Spinal cord (tissue), 10 donors: ENCODE data around the gene LYG1. TPM values are rescaled to one million over a fixed set of nuclear protein-coding genes. Genes with fewer than 3 reads are reported as not detected.
"Not testable (repeated sequence)": the region's sequence is repeated elsewhere in the genome, so short reads cannot be mapped to it uniquely, and the experiment has no call there.

Source experiments
- DNase-seq, 6 donors: peaks; one replicate each; pipeline versions ENCODE4 v3.0.0 to v3.0.0-alpha.2; 2013 to 2015; ENCODE audit warnings: low spot score in 6 of 6, low read depth in 4 of 6
- H3K27ac ChIP-seq: one replicate; pipeline ENCODE4 v1.5.1; 2013; ENCODE audit warnings: low read depth, low read length, control low read depth
- H3K27me3 ChIP-seq: one replicate; pipeline ENCODE4 v1.6.1; 2013; ENCODE audit warnings: low read length; ENCODE audit not compliant: control insufficient read depth, insufficient read depth
- H3K36me3 ChIP-seq: one replicate; pipeline ENCODE4 v1.6.1; 2013; ENCODE audit warnings: low read length; ENCODE audit not compliant: control insufficient read depth, insufficient read depth
- H3K4me1 ChIP-seq: one replicate; pipeline ENCODE4 v1.6.1; 2013; ENCODE audit warnings: low read length; ENCODE audit not compliant: control insufficient read depth, insufficient read depth
- H3K4me3 ChIP-seq: one replicate; pipeline ENCODE4 v1.5.1; 2013; ENCODE audit warnings: low read depth, low read length, control low read depth
- H3K9me3 ChIP-seq: one replicate; pipeline ENCODE4 v1.6.1; 2013; ENCODE audit warnings: low read length; ENCODE audit not compliant: control insufficient read depth, insufficient read depth
- WGBS: methylation state at CpG from one replicate; pipeline ENCODE4 v1.1.5; 2013; ENCODE audit warnings: missing lambda C conversion rate; ENCODE audit not compliant: insufficient coverage; 5-methylcytosine and 5-hydroxymethylcytosine counted together
- polyA plus RNA-seq, 2 donors: library from polyadenylated mRNA; unstranded; fragments of 120-200 nt; gene quantifications; one replicate each; pipeline ENCODE4 v1.2.1, GENCODE V29; 2013; ENCODE audit not compliant: insufficient read length in 2 of 2
- total RNA-seq, 2 donors: library from RNA; depleted of rRNA in 1 of 2; stranded (reverse); fragments of 120-200 nt in 1 of 2; fragments of >200 nt in 1 of 2; gene quantifications; one replicate each; pipeline versions ENCODE4 v1.2.3 to v1.2.4, GENCODE V29; 2013 to 2014
- donor health status: healthy.

Gene LYG1
- total and polyA plus RNA-seq, 4 donors: 0.69 to 3.0 (median 1.9) TPM

DNA sequence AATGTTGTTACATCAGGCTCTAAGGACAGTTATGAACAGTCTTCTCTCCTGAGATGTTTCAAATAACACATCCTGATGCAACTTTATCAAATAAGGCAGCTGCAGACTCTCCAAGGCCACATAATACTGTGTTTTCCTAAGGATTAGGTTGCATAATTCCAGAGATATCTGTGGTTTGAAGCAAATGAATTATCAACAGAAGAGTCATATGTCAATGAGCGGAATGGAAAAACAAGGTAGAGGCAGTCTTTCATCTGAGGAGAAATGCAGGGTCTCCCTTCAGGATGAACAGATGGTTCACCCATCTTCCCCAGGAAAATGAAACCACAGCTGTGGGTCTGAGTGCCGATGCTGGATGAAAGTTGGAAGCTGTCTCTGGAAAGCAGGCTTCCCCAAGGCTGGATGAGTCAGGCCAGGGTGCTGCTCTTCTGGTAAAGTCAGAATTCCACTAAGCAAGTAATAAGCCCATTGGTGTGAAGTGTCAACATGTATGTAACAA is 22.2 kb downstream of the LYG1 start:
- Histone ChIP-seq H3K36me3 (peaks cover 2% of the 10 kb centered on the region), H3K27ac (no peak overlapping the region), H3K9me3 (no peaks in the 10 kb centered on the region), H3K4me3 (no peak overlapping the region), H3K4me1 (no peaks in the 10 kb centered on the region), H3K27me3 (no peaks in the 10 kb centered on the region)
- WGBS: 88% methylated on average over 1 of the region's 2 CpGs
- no peak for DNase-seq

DNA sequence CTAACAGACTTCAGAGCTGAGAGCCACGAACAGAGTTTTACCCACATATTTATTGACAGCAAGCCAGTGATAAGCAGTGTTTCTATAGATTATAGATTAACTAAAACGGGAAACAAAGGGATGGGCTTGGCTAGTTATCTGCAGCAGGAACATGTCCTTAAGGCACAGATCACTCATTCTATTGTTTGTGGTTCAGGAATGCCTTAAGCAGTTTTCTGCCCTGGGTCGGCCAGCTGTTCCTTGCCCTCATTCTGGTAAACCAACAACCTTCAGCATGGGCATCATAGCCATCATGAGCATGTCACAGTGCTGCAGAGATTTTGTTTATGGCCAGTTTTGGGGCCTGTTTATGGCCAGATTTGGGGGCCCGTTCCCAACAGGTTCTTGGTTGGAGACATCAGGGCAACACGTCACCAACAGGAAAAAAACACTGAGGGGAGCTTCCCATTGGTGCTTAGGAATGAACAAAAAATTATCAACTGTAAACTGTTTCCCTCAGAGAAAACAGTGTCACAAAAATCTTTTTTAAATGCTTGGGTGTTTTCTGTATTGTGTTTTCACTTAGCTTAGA is 22.7 kb downstream of the LYG1 start:
- H3K9me3 ChIP-seq, DNase-seq, H3K27ac ChIP-seq, H3K27me3 ChIP-seq, H3K4me3 ChIP-seq, H3K4me1 ChIP-seq, H3K36me3 ChIP-seq: not testable (repeated sequence)
- WGBS: 100% methylated on average over 1 of the region's 5 CpGs

DNA sequence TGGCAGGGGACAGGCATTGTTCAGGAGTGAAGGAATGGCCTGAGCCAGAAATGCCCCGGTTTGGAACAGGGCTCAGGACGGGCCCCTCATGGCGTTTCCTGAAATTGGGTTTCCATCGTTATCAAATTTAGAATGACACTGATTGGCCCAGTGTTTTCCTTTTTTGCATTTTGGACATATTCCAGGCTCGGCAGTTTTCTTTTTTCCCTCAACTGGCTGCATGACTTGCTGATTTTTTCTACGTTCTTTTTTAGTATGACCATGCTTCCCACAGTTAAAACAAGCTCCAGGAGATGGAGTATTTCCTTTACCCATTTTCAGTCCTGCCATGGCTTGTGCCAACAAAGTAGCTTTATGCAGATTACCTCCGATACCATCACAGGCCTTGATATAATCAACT is 25.1 kb downstream of the LYG1 start:
- Histone ChIP-seq H3K9me3 (no peaks in the 10 kb centered on the region), H3K4me1 (no peaks in the 10 kb centered on the region), H3K36me3 (no peaks in the 10 kb centered on the region), H3K27ac (no peak overlapping the region), H3K4me3 (no peak overlapping the region), H3K27me3 (no peaks in the 10 kb centered on the region)
- peak in 3 of 6 donors; percentile 4 to 41 (median 33) for DNase-seq
- 41% methylated on average over 7 of the region's 7 CpGs for WGBS

DNA sequence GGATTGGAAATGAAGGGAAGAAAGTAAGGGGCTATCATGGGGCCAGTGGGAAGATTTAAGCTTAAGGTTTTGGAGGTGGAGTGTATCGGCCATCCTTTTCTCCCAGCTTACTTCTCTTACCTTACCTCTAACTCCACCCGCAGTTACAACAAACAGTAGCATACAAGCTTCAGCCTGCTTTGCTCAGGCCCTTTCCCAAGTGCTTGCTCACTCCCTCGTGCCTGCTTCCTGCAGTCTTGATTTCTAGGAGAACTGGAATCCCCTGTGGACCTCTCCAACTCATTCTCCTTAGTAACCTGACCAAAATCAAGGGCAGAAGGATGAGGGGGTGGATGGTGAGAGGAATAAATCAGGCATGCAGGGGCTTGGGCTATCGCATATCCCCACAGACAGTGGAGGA is 39.8 kb downstream of the LYG1 start:
- 100% methylated on average over 2 of the region's 4 CpGs for WGBS
- no peak overlapping the region for H3K27ac ChIP-seq
- DNase-seq: no peak
- H3K36me3 ChIP-seq: peaks cover 4% of the 10 kb centered on the region
- H3K4me3 ChIP-seq: no peak overlapping the region
- H3K4me1 ChIP-seq: no peaks in the 10 kb centered on the region
- H3K9me3 ChIP-seq: no peaks in the 10 kb centered on the region
- no peaks in the 10 kb centered on the region for H3K27me3 ChIP-seq

DNA sequence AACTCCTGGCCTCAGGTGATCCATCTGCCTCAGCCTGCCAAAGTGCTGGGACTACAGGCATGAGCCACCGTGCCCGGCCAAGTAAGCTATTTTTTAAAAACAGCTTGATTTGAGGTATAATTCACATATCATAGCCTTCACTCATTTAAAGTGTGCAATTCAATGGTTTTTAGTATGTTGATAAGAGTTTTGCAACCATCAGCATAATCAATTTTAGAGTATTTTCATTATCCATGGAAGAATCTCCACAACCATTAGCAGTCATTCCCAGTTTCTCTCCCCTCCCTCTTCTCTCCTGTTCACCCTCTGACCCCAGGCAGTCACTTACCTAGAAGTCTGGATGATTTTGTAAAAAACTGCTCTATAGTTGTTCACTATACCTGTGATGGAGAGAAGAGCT is 40.8 kb downstream of the LYG1 start:
- Histone ChIP-seq H3K4me1 (no peaks in the 10 kb centered on the region), H3K27ac (no peak overlapping the region), H3K36me3 (peaks cover 4% of the 10 kb centered on the region), H3K4me3 (no peak overlapping the region), H3K27me3 (no peaks in the 10 kb centered on the region), H3K9me3 (no peaks in the 10 kb centered on the region)
- WGBS: no CpG with 5 or more reads among the region's 2 CpGs
- DNase-seq: no peak

DNA sequence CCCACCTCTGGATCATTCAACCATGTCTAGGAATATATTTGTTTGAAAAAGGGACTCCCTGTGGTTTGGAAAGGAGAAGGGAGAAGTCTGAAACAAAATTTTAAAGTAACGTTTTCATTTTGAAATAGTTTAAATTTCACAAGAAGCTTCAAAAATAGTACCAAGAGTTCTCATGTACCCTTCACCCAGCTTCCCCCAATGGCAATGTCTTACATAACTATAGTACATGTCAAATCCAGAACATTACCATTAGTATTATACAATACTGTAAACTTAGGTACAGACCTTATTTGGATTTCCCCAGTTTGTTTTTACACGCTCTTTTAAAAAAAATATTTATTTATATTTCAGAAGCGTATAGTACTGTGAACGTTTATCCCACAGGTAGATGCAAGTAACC is 41.5 kb downstream of the LYG1 start:
- no peaks in the 10 kb centered on the region for H3K4me1 ChIP-seq
- DNase-seq: no peak
- H3K4me3 ChIP-seq: no peak overlapping the region
- no peaks in the 10 kb centered on the region for H3K27me3 ChIP-seq
- H3K9me3 ChIP-seq: no peaks in the 10 kb centered on the region
- no CpG with 5 or more reads among the region's 4 CpGs for WGBS
- no peak overlapping the region for H3K27ac ChIP-seq
- peaks cover 4% of the 10 kb centered on the region for H3K36me3 ChIP-seq

DNA sequence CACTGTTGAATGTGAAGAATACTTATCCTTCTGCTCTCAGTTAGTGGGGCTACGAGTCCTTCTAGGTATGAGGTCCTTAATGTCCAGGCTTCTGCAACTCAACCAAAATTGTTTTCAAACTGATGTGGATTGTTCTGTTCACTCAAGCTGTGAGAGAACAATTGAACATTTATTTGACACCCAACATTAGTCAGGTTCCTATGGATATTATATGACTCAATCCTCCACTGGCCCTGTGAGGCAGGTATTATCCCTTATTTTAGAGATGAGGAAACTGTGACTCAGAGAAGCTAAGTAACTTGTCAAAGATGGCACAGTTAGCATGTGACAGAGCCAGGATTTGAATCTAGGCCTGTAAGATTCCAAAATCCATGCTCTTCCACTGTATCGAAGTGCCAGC is 44.3 kb downstream of the LYG1 start:
- no peak overlapping the region for H3K27ac ChIP-seq
- H3K27me3 ChIP-seq: no peaks in the 10 kb centered on the region
- WGBS: no CpG with 5 or more reads among the region's 2 CpGs

DNA sequence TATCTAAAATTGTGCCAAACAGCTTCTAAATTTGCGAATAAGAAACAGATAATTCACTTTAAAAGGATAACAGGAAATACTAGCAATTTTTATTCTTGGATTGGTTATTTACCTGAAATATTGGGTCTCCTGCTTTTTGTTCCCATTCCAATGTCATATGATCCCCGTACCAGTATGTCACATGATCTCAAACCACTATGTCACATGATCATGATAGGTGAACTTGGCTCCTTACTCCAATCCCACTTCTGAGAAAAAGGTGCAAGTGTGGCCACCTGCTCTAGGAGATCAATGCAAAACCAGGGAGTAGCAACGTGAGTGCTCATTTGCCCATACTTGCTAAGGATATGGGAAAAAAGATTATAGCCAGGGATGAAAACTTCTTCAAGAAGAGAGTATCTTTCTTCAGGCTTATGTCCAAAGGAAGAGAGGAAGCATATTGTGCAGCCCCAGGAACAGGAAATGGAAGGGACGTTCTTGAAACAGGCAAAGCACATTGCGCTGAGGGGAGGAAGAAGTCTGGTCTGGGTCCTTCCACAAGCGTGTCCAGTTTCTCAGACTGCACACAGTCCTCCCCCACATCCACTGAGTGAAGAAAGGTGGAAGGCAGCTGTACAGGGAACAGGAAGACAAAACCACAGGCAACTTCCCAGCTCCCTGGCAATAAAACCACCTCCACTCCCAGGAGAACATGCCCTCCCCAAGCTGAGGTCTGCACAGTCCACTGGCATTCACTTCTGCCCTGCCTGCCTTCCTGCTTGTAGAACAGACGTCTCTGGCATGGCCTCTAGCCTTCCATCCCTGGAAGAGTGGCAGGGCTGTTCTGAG is 45.3 kb downstream of the LYG1 start, which contains the start of gene LYG2:
TSS of gene LYG2 (minus strand) at position 176 of the 828 bp plus-strand sequence. CDS start 1,406 bp downstream, outside the sequence.
- Histone ChIP-seq H3K4me1 (no peaks in the 10 kb centered on the region), H3K36me3 (no peaks in the 10 kb centered on the region), H3K9me3 (no peaks in the 10 kb centered on the region), H3K27me3 (no peaks in the 10 kb centered on the region), H3K4me3 (no peak within 1 kb of the TSS), H3K27ac (no peak within 1 kb of the TSS)
- no peak for DNase-seq
- WGBS: 77% methylated on average over 1 of the region's 7 CpGs

More for the DNA sequence above, 44.3 kb downstream of the LYG1 start:
- Histone ChIP-seq H3K4me1 (no peaks in the 10 kb centered on the region), H3K36me3 (no peaks in the 10 kb centered on the region), H3K4me3 (no peak overlapping the region), H3K9me3 (no peaks in the 10 kb centered on the region)
- no peak for DNase-seq

DNA sequence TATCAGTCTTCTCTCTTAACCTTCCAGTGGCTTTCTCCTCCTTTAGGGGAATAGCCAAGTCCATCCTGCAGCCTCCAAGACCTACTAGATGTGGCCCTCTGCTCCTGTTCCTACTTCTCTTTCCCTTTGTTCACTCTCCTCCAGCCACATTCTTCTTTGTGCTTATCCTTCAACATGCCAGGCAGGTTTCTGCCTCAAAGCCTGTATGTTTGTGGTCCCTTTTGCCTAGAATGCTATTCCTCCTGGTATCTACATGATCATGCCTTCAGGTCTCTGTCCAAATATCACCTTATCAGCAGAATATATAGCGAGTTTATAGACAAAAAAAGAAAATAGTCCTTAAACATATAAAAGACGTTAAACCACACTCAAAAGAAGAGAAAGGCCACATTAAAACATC is 51.0 kb downstream of the LYG1 start:
- Histone ChIP-seq H3K36me3 (no peaks in the 10 kb centered on the region), H3K4me1 (no peaks in the 10 kb centered on the region), H3K27ac (no peak overlapping the region), H3K4me3 (no peak overlapping the region), H3K27me3 (no peaks in the 10 kb centered on the region), H3K9me3 (no peaks in the 10 kb centered on the region)
- WGBS: 100% methylated on average over 1 of the region's 2 CpGs
- DNase-seq: no peak

DNA sequence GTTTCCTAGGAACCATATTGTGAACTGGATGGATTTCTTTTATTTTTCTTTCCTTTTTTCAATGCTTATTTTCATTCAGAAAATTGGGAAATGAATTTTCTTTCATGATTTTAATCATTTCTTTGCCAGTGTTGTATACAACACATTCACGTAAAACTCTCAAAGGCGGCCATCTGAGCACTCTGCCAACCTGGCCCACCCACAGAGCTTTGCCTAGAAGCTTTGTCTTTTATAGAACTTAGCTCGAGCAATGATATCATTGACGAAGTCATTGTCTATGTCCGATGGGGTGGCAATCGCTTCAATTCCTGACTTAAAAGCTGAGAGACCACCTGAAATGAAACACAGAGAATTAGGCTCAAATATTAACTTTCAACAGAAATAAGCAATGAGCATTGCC is 58.8 kb downstream of the LYG1 start:
- peak in 1 of 6 donors; percentile 18 for DNase-seq

More for the DNA sequence above, 58.8 kb downstream of the LYG1 start:
- Histone ChIP-seq H3K4me1 (no peaks in the 10 kb centered on the region), H3K27me3 (no peaks in the 10 kb centered on the region), H3K9me3 (no peaks in the 10 kb centered on the region), H3K36me3 (no peaks in the 10 kb centered on the region), H3K4me3 (no peak overlapping the region), H3K27ac (no peak overlapping the region)
- 59% methylated on average over 4 of the region's 6 CpGs for WGBS
